Measurements from ENCODE around the gene C16orf95.
"Not testable (repeated sequence)": the region's sequence is repeated elsewhere in the genome, so short reads cannot be mapped to it uniquely, and the experiment has no call there.

Gene C16orf95

DNA sequence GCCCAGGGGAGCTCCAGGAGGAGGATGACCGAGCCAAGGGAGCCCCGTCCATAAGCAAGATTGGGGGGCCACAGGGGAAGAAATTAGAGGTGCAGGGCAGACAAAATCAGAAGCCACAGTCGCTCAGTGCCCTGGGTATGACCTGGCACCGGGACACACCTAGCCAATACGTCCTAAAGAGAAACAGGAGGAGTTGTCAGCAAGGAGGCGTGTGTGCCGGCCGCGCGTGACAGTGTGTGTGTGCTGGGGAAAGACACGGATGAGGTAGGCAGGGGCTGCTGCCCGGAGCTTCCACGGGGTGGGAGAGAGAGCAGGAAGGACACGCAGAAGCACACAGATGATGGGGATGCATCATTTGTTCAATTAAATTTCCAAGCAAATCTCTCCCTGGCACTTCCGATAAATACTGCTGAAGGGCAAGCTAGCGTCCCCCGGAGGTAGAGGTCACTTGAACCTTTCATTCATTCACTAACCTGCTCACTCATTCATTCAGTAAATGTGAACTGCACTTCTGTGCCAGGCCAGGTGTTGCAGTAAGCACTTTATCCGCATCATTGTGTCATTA is 38.0 kb downstream of the C16orf95 start:
- DNase-seq: no peak

- DNase-seq: no peak
Measured at GRCh38 chr16:87278191-87279093, 38.8 kb downstream of the C16orf95 start.

DNA sequence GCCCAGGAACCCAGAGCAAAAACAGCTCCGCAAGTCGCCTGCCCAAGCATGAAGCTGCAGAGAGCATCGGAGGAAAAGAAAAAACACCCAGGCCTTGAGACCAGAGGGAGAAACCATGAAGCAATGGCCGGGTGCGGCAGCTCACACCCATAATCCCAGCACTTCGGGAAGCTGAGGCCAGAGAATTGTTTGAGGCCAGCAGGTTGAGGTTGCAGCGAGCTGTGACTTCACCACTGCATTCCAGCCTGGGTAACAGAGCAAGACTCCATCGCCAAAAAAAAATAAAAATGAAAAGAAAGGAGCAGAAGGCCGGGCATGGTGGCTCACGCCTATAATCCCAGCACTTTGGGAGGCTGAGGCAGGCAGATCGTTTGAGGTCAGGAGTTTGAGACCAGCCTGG is 40.3 kb downstream of the C16orf95 start:
- DNase-seq: no peak

DNA sequence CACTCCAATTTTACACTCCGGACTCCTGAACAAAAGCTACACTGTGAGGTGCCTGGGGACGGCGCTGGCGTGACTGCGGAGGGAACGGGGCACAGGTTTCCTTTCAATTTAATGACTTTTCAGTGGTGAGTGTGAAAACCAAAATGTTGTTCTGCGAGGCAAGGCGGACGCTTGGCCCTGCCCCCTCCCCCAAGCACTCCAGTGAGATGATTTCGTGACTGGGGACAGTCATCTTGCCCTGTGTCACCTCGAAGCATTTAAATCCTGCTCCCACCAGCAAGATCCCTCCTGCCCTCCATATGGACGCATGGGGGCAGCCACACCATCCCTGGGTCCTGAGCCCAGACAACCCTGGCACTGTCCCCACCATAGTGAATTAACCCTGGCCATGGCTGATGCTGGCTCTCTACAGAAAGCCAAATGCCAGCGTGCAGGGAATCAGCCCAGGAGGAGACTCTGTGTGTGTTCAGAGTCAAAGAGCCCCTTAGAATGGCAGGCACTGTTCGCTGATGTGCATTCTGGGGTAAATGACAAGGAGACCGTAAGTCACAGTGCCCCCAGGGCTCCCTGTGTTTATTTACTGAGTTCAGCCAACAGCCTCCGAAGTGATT is 41.0 kb downstream of the C16orf95 start:
- DNase-seq: no peak

DNA sequence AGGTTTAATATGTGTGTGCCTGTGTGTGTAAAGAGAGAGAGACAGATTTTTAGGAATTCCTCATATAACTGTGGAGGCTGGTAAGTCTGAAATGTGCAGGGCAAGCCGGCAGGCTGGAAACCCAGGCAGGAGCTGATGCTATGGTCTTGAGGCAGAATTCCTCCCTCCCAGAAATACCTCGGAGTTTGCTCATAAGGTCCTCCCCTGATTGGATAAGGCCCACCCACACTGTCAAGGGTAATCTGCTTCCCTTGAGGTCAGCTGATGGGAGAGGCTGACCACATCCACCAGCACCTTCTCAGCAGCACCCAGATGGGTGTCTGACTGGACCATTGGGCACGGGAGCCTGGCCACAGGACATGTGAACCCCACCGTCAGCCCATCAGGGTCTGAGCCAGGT is 42.4 kb downstream of the C16orf95 start:
- no peak for DNase-seq

DNA sequence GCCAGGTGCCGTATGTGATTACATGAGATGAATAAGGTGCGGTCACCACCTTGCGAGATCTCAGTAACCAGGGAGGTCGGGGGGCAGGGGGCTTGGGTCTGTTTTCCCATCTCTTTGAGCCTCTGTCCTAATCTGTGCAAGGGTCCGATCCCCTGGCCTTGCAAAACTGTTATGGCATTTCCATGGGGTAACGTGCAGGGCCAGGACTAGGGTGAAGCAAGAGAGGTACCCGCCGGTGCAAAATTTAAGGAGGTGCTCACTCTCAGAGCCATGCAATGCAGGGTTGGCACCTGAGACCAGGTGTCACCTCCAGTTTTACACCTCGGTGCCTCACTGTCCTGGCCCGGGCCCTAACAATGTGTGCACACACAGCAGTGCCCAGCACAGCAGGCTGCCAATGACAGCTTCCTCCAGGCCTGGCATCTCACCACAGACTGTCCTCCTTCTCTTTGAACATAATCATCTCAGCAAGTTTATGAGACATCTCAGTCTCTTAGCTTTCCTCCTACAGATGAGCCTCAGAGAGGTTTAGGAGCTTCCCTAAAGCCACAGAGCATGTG is 43.6 kb downstream of the C16orf95 start:
- no peak for DNase-seq

DNA sequence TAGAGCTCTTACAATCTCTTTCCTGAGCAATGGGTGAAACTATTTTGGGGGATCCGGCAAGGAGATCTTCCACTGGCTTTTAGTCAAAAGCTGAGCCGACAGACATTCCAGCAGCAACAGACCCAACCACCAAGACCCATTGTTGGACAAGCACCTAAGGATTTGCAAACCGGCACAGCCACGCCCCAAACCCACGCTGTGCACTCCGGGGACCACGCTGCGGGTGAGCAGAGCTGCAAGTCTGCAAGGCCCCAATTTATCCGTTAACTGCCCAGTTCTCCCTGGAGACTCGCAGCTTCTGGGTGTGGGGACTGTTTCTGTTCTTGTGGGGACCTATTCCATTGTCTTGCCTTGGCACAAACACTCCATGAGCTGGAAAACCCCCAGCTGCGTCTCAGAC is 45.9 kb downstream of the C16orf95 start:
- no peak for DNase-seq

DNA sequence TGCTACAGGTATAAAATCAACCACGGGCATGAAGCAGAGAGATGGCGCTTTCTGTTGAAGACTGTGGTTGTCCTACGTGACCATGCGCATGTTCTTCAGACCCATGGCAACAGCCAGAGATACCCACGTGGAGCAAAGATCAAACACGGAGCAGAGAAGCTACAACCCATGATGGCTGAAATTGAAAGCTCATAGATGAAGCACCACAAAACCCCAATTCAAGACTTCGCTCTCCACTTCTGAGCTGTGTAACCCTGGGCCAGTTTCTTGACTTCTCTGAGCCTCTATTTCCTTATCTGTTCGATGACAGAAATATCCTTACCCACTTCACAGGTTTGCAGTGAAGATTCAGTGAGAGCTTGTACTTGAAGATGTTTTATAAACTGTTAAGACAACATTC is 49.6 kb downstream of the C16orf95 start:
- DNase-seq: no peak

GRCh38 chr16:87266846-87267245 is 50.3 kb downstream of the C16orf95 start:
- no peak for DNase-seq

GRCh38 chr16:87265261-87265660 is 51.9 kb downstream of the C16orf95 start:
- DNase-seq: no peak

- DNase-seq: no peak
Measured at GRCh38 chr16:87264634-87265033, 52.6 kb downstream of the C16orf95 start.

DNA sequence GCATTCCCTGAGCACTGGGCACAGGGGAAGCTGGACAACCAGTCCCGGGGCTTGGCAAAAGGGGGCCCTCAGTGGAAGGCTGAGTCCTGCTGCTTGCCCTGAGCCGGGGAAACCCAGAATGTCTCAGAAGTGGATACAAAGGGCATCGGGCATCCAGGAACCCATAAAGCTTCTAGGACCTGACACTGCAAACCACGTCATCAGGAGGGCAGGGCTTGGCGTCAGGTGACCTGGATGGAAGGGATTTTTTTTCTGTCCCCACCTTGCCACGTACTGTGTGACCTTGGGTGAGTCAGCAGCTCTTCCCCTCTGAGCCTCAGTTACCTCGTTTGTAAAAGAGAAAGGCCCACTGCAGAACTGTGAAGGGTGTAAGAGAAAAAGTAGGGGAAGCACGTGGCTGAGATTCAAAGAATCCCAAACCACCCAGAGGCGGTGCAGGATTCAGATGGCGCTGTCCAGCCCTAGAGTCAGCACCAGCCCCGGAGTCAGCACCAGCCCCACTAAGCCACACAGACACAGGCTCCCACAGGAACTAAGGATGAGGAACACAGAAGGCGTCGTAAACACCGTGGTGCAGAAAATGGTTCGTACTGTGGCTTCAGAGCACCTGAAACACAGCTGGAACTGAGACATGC is 53.7 kb downstream of the C16orf95 start:
- DNase-seq: no peak

GRCh38 chr16:87259431-87259830 is 57.8 kb downstream of the C16orf95 start:
- no peak for DNase-seq

- not testable (repeated sequence) for DNase-seq
Measured at GRCh38 chr16:87258653-87259052, 58.5 kb downstream of the C16orf95 start.

DNA sequence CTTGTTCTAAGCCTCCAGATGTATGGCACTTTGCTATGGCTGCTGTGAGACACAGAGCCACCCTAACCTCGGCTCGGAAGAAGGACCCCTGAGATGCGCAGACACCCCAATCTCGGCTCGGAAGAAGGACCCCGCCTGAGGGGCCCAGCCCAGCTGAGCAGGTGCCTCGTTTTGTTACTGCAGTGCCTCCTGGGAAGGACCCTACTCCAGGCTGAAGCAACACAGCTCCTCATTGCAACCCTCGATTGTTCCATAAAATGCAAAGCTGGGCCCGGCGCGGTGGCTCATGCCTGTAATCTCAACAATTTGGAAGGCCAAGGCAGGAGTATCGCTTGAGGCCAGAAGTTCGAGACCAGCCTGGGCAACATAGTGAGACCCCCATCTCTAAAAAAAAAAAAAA is 61.3 kb downstream of the C16orf95 start:
- DNase-seq: no peak

GRCh38 chr16:87254734-87255133 is 62.5 kb downstream of the C16orf95 start:
- no peak for DNase-seq

DNA sequence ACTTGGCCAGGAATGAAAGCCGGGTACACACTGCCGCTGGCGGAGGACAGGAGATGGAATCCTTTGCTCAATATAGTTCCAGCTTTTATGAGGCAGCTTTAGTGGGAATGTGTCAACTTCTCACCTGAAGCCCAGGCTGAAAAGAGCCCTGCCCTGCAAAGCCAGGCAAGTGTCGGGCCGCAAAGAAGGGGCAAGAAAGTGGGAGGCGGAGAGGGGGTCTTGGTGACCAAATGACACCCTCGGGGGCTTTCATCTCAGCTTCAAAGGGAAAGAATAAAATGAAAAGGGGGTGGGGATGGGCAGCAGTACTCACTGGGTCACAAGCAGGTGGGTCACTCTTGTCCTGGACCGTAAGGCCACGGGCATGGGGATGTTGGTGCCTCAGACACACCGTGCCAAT is 62.9 kb downstream of the C16orf95 start:
- no peak for DNase-seq

DNA sequence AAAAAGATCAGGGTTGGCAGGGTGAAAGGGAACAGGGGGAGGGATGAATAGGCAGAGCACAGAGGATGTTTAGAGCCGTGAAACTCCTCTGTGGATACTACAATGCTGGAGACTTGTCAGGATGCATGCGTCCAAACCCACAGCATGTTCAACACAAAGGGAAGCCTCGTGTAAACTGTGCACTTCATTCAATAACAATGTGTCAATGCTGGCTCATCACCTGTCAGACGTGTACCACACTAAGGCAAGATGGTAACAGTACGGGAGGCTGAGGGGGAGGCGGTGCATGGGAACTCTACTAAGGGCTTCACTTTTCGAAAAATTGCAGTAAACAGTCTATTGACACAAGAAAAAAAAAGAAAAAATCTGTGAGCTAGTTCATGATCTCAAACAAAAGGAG is 63.7 kb downstream of the C16orf95 start:
- DNase-seq: no peak
